Kidney epithelial cell (primary cell): ENCODE measurements around the gene HYOU1. TPM values are rescaled to one million over a fixed set of nuclear protein-coding genes. Genes with fewer than 3 reads are reported as not detected.
A peak's percentile ranks its signal among the peaks of the same experiment; 100 is the strongest.

ENCODE experiments used
- DNase-seq: peaks from one replicate; pipeline ENCODE4 v3.0.0-alpha.2; 2010; ENCODE audit warnings: low read depth
- H3K27me3 ChIP-seq: 2 replicates; pipeline ENCODE4 v1.6.0; 2011; ENCODE audit warnings: low read length; ENCODE audit not compliant: control insufficient read depth, insufficient read depth
- H3K36me3 ChIP-seq: 2 replicates; pipeline ENCODE4 v1.5.1; 2011; ENCODE audit warnings: low read length; ENCODE audit not compliant: control insufficient read depth, insufficient read depth
- H3K4me3 ChIP-seq: 2 replicates; pipeline ENCODE4 v1.5.1; 2011; ENCODE audit warnings: low read depth, mild to moderate bottlenecking, control low read depth, low read length
- CTCF ChIP-seq: IDR thresholded peaks from 2 replicates; pipeline ENCODE4 v1.5.1; 2011; ENCODE audit warnings: mild to moderate bottlenecking, moderate library complexity, low read length, control low read depth, inconsistent platforms; ENCODE audit not compliant: insufficient read depth, poor library complexity, severe bottlenecking
- total RNA-seq: library from RNA; depleted of rRNA; stranded (reverse); fragments of >200 nt; gene quantifications from 2 replicates; pipeline ENCODE4 v1.2.3, GENCODE V29; 2015

The HYOU1 gene
- total RNA-seq, 1 donor from 2014 or later = 303 TPM

GRCh38 chr11:119100246-119100970 lies 43.4 kb upstream of the HYOU1 start:
- no peaks in the 10 kb centered on the region for H3K27me3 ChIP-seq
- TF ChIP-seq CTCF = peak; percentile 64
- DNase-seq = no peak
- peak overlapping the region; percentile 76 for H3K4me3 ChIP-seq
- peaks cover 2% of the 10 kb centered on the region for H3K36me3 ChIP-seq

GRCh38 chr11:119099711-119100110 lies 42.7 kb upstream of the HYOU1 start:
- Histone ChIP-seq H3K27me3 (no peaks in the 10 kb centered on the region), H3K4me3 (no peak overlapping the region), H3K36me3 (peaks cover 2% of the 10 kb centered on the region)
- no peak for TF ChIP-seq CTCF
- no peak for DNase-seq

GRCh38 chr11:119095066-119095880 lies 38.3 kb upstream of the HYOU1 start:
- peak; percentile 97 for DNase-seq
- no peaks in the 10 kb centered on the region for H3K27me3 ChIP-seq
- peaks cover 2% of the 10 kb centered on the region for H3K36me3 ChIP-seq
- H3K4me3 ChIP-seq = peak overlapping the region; percentile 89
- no peak for TF ChIP-seq CTCF

GRCh38 chr11:119094816-119095065 lies 37.7 kb upstream of the HYOU1 start:
- DNase-seq = no peak
- H3K27me3 ChIP-seq = no peaks in the 10 kb centered on the region
- peaks cover 2% of the 10 kb centered on the region for H3K36me3 ChIP-seq
- H3K4me3 ChIP-seq = peak overlapping the region; percentile 89
- peak; percentile 81 for TF ChIP-seq CTCF

- TF ChIP-seq CTCF = no peak
- Histone ChIP-seq H3K36me3 (peaks cover 2% of the 10 kb centered on the region), H3K27me3 (no peaks in the 10 kb centered on the region), H3K4me3 (peak overlapping the region; percentile 89)
- DNase-seq = no peak
Observed at GRCh38 chr11:119093942-119094815, 37.2 kb upstream of the HYOU1 start.
